Measurements from ENCODE around the gene MAP2K6. TPM values are rescaled to one million over a fixed set of nuclear protein-coding genes. Genes with fewer than 3 reads are reported as not detected.
A peak's percentile ranks its signal among the peaks of the same experiment; 100 is the strongest.

MAP2K6 gene
- polyA plus RNA-seq, 1 experiment = 1.2 TPM

- POLR2A ChIA-PET = no interaction called here
- H3K36me3 ChIP-seq (ENCODE audit: control insufficient read depth, insufficient read depth, low read length) = no peaks in the 10 kb centered on the region
- CTCF ChIA-PET = interaction anchor here (1.0 to 1.3 kb wide), 3 partner anchors 9 to 60 kb away, joined by 3 to 4 read pairs (median 3); no protein-coding TSS in a partner anchor
- no peak for DNase-seq (ENCODE audit: low read depth)
- H3K27me3 ChIP-seq (ENCODE audit: control insufficient read depth, insufficient read depth, low read length) = no peaks in the 10 kb centered on the region
- TF ChIP-seq CTCF (IDR thresholded peaks at IDR 0.05; ENCODE audit: insufficient read depth, low read depth, low read length) = no peak
- no peak overlapping the region for H3K4me3 ChIP-seq (ENCODE audit: low read depth, low read length)
These were observed 48.4 kb downstream of the MAP2K6 start for GRCh38 chr17:69462882-69463281.

GRCh38 chr17:69466451-69466850 is 52.0 kb downstream of the MAP2K6 start:
- no peaks in the 10 kb centered on the region for H3K27me3 ChIP-seq (ENCODE audit: control insufficient read depth, insufficient read depth, low read length)
- H3K4me3 ChIP-seq (ENCODE audit: low read depth, low read length) = no peak overlapping the region
- no peaks in the 10 kb centered on the region for H3K36me3 ChIP-seq (ENCODE audit: control insufficient read depth, insufficient read depth, low read length)
- POLR2A ChIA-PET = no interaction called here
- no peak for DNase-seq (ENCODE audit: low read depth)
- CTCF ChIA-PET = no interaction called here
- no peak for TF ChIP-seq CTCF (IDR thresholded peaks at IDR 0.05; ENCODE audit: insufficient read depth, low read depth, low read length)

DNA sequence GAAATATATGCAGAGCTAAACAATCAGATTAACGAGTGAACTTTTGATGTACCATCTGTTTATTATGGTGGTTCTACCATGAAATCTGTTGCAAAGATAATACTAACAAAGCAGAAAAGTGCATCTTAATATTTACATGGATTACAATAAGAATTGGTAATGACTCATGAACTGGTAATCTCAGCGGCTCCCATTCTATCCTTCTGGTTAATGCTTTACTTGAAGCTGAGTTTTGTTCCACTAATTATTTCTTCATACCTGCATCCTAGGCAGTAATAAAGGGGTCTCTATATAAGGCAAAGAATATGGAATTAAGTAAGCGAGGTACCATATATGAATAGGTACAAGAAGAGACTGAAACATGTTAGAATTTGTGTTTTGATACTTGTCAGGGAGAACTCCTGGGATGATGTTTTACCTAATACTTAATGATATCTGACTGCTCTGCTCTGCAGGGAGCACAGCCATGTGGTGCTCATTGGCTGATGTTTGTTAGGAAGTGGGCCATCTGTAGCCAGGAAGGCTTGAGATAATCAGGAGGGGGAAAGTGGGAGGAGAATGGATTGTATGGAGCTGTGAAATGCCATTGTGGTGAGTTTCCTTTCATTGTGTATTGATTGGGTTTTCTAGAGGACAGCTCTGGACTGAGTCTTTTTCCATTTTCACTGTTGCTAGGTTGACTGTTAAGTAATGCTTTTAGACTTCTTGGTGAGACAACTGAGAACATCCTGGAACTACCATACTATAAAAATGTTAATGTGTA is 52.6 kb downstream of the MAP2K6 start:
- Histone ChIP-seq H3K36me3 (ENCODE audit: control insufficient read depth, insufficient read depth, low read length) (no peaks in the 10 kb centered on the region), H3K27me3 (ENCODE audit: control insufficient read depth, insufficient read depth, low read length) (no peaks in the 10 kb centered on the region), H3K4me3 (ENCODE audit: low read depth, low read length) (no peak overlapping the region)
- peak; percentile 25 for DNase-seq (ENCODE audit: low read depth)
- ChIA-PET POLR2A (no interaction called here), CTCF (no interaction called here)
- TF ChIP-seq CTCF (IDR thresholded peaks at IDR 0.05; ENCODE audit: insufficient read depth, low read depth, low read length) = no peak

- peak; percentile 42 for DNase-seq (ENCODE audit: low read depth)
- CTCF ChIA-PET = no interaction called here
- H3K4me3 ChIP-seq (ENCODE audit: low read depth, low read length) = no peak overlapping the region
- no peak for TF ChIP-seq CTCF (IDR thresholded peaks at IDR 0.05; ENCODE audit: insufficient read depth, low read depth, low read length)
- POLR2A ChIA-PET = no interaction called here
- H3K36me3 ChIP-seq (ENCODE audit: control insufficient read depth, insufficient read depth, low read length) = no peaks in the 10 kb centered on the region
- no peaks in the 10 kb centered on the region for H3K27me3 ChIP-seq (ENCODE audit: control insufficient read depth, insufficient read depth, low read length)
These were observed 53.7 kb downstream of the MAP2K6 start for GRCh38 chr17:69468207-69468606.

- DNase-seq (ENCODE audit: low read depth) = no peak
- no peaks in the 10 kb centered on the region for H3K27me3 ChIP-seq (ENCODE audit: control insufficient read depth, insufficient read depth, low read length)
- ChIA-PET CTCF (no interaction called here), POLR2A (no interaction called here)
- H3K36me3 ChIP-seq (ENCODE audit: control insufficient read depth, insufficient read depth, low read length) = no peaks in the 10 kb centered on the region
- no peak overlapping the region for H3K4me3 ChIP-seq (ENCODE audit: low read depth, low read length)
- TF ChIP-seq CTCF (IDR thresholded peaks at IDR 0.05; ENCODE audit: insufficient read depth, low read depth, low read length) = no peak
These were observed 56.2 kb downstream of the MAP2K6 start for GRCh38 chr17:69470702-69471101.
